ENCODE data around the gene HECA. TPM values are rescaled to one million over a fixed set of nuclear protein-coding genes. Genes with fewer than 3 reads are reported as not detected.
"Not testable (repeated sequence)": the region's sequence is repeated elsewhere in the genome, so short reads cannot be mapped to it uniquely, and the experiment has no call there.

Gene HECA
- total RNA-seq, 1 donor from 2014 or later: 22.5 TPM

DNA sequence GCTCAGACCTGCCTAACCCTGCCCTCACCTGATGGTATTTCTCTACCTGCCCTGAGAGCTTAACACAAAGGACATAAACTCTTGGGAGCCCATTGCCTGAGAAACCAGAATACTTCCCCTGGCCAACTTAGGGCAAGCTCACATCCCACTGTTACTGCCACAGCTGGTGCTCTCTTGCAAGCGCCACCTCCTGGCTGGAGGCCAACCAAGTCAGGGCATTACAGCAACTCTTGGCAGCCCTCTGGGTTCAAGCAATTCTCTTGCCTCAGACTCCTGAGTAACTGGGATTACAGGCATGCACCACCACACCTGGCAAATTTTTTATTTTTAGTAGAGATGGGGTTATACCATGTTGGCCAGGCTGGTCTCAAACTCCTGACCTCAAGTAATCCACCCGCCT lies 70.1 kb downstream of the HECA start:
- no peak for DNase-seq (ENCODE audit: low read depth, low spot score)

DNA sequence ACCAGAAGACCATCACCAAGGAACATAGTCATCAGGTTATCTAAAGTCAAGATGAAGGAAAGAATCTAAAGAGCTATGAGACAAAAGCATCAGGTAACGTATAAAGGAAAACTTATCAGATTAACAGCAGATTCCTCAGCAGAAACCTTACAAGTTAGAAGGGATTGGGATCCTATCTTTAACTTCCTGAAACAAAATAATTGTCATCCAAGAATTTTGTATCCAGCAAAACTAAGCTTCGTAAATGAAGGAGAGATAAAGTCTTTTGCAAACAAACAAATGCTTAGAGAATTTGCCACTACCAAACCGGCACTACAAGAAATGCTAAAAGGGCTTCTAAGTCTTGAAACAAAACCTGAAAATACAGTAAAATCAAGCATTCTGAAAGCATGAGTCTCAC lies 71.0 kb downstream of the HECA start:
- DNase-seq (ENCODE audit: low read depth, low spot score): no peak

DNA sequence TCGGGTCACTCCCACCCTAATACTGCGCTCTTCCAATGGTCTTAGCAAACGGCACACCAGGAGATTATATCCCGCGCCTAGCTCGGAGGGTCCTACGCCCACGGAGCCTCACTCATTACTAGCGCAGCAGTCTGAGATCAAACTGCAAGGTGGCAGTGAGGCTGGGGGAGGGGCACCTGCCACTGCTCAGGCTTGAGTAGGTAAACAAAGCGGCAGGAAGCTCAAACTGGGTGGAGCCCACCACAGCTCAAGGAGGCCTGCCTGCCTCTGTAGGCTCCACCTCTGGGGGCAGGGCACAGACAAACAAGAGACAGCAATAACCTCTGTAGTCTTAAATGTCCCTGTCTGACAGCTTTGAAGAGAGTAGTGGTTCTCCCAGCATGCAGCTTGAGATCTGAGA lies 75.9 kb downstream of the HECA start:
- DNase-seq (ENCODE audit: low read depth, low spot score): not testable (repeated sequence)

DNA sequence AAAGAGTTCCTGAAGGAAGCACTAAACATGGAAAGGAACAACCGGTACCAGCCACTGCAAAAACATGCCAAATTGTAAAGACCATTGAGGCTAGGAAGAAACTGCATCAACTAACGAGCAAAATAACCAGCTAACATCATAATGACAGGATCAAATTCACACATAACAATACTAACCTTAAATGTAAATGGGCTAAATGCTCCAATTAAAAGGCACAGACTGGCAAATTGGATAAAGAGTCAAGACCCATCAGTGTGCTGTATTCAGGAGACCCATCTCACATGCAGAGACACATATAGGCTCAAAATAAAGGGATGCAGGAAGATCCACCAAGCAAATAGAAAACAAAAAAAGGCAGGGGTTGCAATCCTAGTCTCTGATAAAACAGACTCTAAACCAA lies 77.6 kb downstream of the HECA start:
- not testable (repeated sequence) for DNase-seq (ENCODE audit: low read depth, low spot score)

DNA sequence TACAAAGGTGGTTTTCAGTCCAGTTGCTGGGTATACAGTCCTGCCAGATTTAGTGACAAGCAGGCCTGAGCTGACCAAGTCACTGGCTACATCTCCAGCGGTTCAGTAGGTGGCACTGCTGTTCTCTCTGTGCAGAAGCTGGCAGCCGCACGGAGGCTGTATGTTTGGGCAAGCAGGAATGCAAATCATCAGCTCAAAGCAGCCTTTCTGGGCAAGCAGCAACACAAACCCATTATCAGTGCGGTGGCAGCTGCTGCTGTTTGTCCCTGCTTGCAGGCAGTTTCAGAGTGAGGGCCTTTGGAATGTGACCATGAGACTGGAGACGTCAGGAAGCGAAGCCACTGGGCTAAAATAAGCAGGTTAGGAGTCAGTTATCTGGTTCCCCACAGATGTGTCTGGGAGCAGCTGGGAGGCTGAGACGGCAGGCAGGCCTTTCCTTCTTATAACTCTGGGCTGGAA lies 84.4 kb downstream of the HECA start:
- DNase-seq (ENCODE audit: low read depth, low spot score): peak; percentile 61

DNA sequence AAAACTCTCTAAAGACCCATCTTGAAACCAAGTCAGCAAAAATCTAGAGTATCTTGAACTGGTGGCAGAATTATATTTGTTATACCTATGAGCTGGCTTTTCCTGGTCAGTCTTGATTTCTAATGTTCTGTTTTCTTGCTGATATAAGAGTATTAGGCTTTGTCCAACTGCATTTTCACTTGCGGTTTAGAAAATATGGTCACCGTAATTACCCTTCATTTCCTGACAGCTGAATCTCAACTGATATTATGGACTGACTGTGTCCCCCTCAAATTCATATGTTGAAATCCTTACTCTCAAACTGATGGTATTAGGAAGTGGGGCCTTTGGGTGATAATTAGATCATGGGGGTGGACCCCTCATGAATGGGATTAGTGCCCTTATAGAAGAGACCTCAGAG lies 84.9 kb downstream of the HECA start:
- DNase-seq (ENCODE audit: low read depth, low spot score): no peak

DNA sequence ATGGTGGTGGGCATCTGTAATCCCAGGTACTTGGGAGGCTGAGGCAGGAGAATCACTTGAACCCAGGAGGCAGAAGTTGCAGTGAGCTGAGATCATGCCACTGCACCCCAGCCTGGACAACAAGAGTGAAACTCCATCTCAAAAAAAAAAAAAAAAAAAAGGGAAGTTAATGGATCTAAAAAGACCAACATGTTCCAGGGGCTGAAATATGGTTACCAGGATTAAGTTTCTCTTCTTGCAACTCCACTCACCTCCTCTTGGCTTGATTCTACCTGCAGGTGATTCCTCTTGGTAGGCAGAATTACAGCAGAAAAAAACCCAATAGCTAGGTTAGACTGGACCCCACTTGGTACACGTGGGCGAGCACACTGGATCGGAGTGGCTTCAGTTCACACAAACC lies 93.5 kb downstream of the HECA start:
- not testable (repeated sequence) for DNase-seq (ENCODE audit: low read depth, low spot score)

Other genes starting within 250 kb of the HECA start
- gene REPS1, start 146.8 kb upstream of the HECA start, total RNA-seq: 33.4 and 35.6 TPM in 2 replicates
- gene ABRACL, start 106.3 kb upstream of the HECA start, total RNA-seq: 75.4 and 92.9 TPM in 2 replicates
- gene TXLNB, start 156.9 kb downstream of the HECA start, total RNA-seq: 0.07 and 0.21 TPM in 2 replicates
- 44.4 and 52.2 TPM in 2 replicates for gene CITED2, start 239.6 kb downstream of the HECA start, total RNA-seq